CD4-positive, alpha-beta T cell treated with Interferon alpha-2 for 1 hour (primary cell): Measurements from ENCODE around the gene FCHSD2.
"Not testable (repeated sequence)": the region's sequence is repeated elsewhere in the genome, so short reads cannot be mapped to it uniquely, and the experiment has no call there.

ENCODE experiments used
- DNase-seq, 2 donors: peaks; one replicate each; pipeline ENCODE4 v3.0.0-alpha.2; 2020 to 2022

The FCHSD2 gene

GRCh38 chr11:73116636-73117035 lies 25.5 kb downstream of the FCHSD2 start:
- DNase-seq = no peak

GRCh38 chr11:73114835-73115220 lies 27.3 kb downstream of the FCHSD2 start:
- DNase-seq = no peak

- no peak for DNase-seq
Observed at GRCh38 chr11:73114110-73114834, 27.8 kb downstream of the FCHSD2 start.

- no peak for DNase-seq
Observed at GRCh38 chr11:73113426-73113825, 28.7 kb downstream of the FCHSD2 start.

DNA sequence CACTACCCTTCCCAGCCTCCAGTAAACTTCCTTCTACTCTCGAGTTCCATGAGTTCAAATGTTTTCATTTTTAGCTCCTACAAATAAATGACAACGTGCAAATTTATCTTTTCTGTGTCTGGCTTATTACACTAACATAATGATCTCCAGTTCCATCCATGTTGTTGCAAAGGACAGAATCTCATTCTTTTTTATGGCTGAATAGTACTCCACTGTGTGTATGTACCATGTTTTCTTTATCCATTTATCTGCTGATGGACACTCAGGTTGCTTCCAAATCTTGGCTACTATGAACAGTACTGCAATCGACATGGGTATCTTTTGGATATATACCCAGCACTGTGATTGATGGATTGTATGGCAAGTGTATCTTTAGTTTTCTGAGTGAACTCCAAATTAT lies 34.5 kb downstream of the FCHSD2 start:
- no peak for DNase-seq

GRCh38 chr11:73106347-73106746 lies 35.8 kb downstream of the FCHSD2 start:
- DNase-seq = no peak

DNA sequence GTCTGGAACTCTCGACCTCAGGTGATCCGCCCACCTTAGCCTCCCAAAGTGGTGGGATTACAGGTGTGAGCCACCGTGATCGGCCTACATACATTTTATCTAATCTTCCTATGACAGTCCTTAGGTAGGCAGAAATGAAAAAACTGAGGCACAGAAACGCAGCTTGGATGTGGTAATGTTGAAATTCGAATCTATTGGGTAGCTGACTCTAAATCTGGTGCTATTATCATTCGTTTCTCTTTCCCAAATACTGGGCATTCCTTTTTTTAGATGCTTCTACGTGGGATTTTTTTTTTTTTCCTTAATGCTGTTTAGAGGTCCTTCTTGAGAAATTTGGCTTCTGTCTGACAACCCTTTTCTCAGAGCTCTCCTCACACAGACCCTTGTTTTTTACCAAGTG lies 41.5 kb downstream of the FCHSD2 start:
- DNase-seq = no peak

- DNase-seq = no peak
Observed at GRCh38 chr11:73099512-73100266, 42.4 kb downstream of the FCHSD2 start.

DNA sequence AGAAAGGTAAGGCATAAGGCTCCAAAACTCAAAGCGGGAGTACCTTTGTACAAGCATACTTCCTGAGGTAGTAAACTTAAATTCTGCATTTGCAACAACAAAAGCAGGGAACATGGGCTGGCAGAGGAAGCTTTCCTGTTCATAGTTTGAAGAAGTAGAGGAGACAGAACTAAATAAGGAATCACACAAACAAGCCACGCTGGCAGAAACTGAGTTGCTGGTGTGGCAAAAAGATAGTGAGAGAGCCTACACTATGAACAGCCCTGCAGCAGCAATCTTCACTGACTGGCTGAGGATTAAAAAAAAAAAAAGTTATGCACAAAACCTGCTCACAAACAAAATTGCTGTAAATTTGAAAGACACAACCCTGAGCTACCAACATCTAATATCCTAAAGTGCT lies 46.5 kb downstream of the FCHSD2 start:
- DNase-seq = no peak

GRCh38 chr11:73091521-73092305 lies 50.4 kb downstream of the FCHSD2 start:
- DNase-seq = no peak

GRCh38 chr11:73087730-73088129 lies 54.4 kb downstream of the FCHSD2 start:
- DNase-seq = no peak

DNA sequence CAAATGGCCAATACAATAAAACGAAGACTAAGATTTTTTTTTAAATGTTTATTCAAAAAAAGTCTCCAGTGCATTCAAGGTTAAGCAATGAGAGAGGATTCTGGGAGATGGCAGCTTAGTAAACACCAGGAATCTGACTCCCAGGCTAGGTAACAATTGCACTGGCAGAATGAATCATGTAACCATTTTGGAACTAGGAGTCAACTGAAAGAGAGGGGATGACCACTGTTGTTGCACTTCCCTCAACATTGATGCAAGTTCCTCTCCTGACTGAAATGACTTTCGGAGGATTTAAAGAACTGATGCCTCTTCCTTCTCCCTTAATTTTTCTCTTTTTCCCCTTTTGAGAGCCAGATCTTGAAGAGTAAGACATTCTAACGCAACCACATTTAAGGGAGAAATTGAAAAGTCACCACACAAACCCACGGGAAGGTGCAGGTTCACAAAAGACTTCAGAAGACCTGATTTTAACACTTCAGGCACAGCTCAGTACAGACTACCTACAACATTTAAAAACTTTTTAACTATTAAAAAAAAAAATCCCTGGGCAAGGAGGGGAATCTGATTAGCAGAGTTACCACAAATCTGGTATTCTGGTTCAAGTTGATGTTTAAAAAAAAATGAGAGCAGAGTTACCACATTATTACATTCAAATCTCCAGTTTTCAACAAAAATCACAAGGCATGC lies 56.8 kb downstream of the FCHSD2 start:
- DNase-seq = peak in 1 of 2 donors; percentile 6

GRCh38 chr11:73078631-73079030 lies 63.5 kb downstream of the FCHSD2 start:
- no peak for DNase-seq

- no peak for DNase-seq
Observed at GRCh38 chr11:73077454-73077853, 64.7 kb downstream of the FCHSD2 start.

DNA sequence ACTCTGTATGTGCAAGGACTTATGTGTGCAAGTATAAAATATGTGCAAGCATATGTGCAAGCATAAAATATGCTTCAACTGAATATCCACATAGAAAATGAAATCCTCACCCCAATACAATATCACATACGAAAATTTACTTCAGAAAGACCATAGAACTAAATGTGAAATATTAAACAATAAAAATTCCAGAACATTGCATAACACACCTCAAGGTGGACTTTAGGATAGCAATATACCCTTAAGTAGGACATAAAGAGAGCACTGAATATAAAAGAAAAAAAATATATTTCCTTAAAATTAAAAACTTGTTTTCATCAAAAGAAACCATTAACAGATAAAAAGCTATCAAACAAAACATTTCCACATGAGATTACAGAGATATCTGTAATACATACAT lies 67.8 kb downstream of the FCHSD2 start:
- no peak for DNase-seq

DNA sequence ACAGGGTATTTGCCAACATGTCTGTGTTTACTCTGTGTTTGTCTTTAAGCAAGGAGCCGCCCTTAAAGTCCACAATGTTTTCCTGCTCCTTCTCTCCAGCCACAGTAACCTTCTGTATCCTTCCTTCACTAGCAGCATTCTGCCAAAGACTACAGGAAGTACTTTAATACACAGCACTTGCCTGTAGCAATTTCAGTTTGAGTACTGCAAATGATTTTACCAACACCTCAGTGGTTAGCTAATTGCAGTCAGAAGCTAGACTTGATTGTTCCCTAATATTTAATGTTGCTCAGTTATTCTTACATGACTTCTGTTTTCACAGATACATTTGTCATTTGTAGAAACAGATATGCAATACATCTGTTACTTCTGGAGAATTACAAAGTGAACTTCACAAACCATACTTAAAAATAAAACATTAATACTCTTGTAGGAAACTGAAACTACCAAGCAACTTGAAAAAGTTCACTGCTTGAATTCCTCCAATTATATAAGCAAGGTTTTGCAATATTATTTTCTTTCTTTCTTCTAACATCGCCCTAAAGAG lies 69.1 kb downstream of the FCHSD2 start:
- DNase-seq = peak in 1 of 2 donors; percentile 25

GRCh38 chr11:73070653-73071052 lies 71.5 kb downstream of the FCHSD2 start:
- DNase-seq = no peak

DNA sequence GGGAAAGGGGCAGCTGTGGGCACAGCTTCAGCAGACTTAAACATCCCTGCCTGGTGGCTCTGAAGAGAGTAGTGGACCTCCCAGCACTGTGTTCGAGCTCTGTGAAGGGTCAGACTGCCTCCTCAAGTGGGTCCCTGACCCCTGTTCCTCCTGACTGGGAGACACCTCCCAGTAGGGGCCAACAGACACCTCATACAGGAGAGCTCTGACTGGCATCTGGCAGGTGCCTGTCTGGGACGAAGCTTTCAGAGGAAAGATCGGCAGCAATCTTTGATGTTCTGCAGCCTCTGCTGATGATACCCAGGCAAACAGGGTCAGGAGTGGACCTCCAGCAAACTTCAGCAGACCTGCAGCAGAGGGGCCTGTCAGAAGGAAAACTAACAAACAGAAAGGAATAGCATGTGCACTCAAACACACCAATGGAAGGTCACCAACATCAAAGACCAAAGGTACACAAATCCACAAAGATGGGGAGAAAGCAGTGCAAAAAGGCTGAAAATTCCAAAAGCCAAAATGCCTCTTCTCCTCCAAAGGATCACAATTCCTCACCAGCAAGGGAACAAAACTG lies 80.2 kb downstream of the FCHSD2 start:
- DNase-seq = not testable (repeated sequence)

GRCh38 chr11:73061434-73061833 lies 80.7 kb downstream of the FCHSD2 start:
- DNase-seq = not testable (repeated sequence)

DNA sequence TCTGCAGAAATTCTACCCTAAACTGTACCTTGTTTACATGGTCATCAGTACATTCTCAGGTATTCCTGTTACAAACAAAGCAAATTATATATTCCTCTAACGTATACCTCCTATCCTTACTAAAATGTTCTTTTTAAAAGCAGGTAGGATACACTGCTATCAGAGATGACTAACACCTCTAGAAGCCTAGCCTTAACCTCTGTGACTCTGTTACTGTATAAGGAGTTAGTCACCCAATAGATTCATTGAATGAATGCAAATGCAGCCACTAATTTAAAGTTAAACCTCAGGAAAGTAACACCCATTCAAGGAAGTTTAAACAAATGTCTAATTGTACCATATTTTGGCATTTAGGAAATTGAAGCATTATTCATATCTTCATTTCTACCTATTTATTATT lies 82.2 kb downstream of the FCHSD2 start:
- no peak for DNase-seq

GRCh38 chr11:73058989-73059674 lies 83.0 kb downstream of the FCHSD2 start:
- no peak for DNase-seq
